ACHN (cell line): ENCODE data around the gene LY6G5C.

Experiments used
- DNase-seq: peaks from one replicate; pipeline ENCODE4 v3.0.0-alpha.2; 2015
- in situ Hi-C: cut with HindIII; loops from 2 replicates; pipeline ENCODE4 v1.10.0; 2017; ENCODE audit warnings: low sequenced_read_pairs, low pct_ligation_motif_present, low pct_unique_long_range_greater_than_20kb

LY6G5C gene

GRCh38 chr6:31631681-31632278 lies 49.1 kb downstream of the LY6G5C start:
- DNase-seq = no peak
- in situ Hi-C loops = no loop called here

- in situ Hi-C loops = no loop called here
- no peak for DNase-seq
These were observed 49.7 kb downstream of the LY6G5C start for GRCh38 chr6:31631209-31631608.

GRCh38 chr6:31630177-31630934 lies 50.5 kb downstream of the LY6G5C start:
- no peak for DNase-seq
- in situ Hi-C loops = no loop called here

DNA sequence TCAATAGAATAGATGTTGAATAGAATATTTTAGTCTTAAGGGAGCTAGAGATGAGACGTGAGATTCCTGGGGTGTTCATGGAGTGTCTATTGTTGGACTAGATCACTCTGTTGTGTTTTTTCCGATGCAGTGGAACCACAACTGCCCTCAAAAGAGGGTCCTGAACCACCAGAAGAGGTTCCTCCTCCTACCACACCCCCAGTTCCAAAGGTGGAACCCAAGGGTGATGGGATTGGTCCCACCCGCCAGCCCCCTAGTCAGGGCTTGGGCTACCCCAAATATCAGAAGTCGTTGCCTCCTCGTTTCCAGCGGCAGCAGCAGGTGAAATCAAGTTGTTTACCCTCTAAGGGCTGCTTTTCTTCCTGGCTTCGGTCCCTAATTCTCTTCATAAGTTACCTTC lies 51.9 kb downstream of the LY6G5C start:
- DNase-seq = no peak
- in situ Hi-C loops = no loop called here

DNA sequence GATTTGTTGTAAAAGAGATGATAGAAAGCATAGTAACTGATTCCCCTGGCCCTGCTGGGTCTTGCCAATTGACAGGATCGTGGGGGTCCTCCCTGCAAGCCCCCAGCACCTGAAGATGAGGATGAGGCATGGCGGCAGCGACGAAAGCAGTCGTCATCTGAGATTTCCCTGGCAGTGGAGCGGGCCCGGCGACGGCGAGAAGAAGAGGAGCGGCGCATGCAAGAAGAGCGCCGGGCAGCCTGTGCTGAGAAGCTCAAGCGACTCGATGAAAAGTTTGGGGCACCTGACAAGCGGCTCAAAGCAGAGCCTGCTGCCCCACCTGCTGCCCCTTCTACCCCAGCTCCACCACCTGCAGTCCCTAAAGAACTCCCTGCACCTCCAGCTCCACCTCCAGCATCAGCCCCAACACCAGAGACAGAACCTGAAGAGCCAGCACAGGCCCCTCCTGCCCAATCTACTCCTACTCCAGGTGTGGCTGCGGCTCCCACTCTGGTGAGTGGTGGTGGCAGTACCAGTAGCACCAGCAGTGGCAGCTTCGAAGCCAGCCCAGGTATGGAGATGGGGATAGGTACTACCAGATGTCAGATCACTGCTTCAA lies 53.1 kb downstream of the LY6G5C start:
- in situ Hi-C loops = no loop called here

GRCh38 chr6:31626952-31627351 lies 53.9 kb downstream of the LY6G5C start:
- in situ Hi-C loops = no loop called here
- no peak for DNase-seq

More for the DNA sequence above, 53.1 kb downstream of the LY6G5C start:
- no peak for DNase-seq
